NCI-H2107 treated with DMSO at 0.1 percent for 48 hours (cell line): Measurements from ENCODE around the gene PPM1H.
A peak's percentile ranks its signal among the peaks of the same experiment; 100 is the strongest.

Experiments used
- DNase-seq: peaks from one replicate; lab custom pipeline; 2025; ENCODE audit not compliant: unreplicated experiment; lab: John Stamatoyannopoulos, UW

PPM1H gene

DNA sequence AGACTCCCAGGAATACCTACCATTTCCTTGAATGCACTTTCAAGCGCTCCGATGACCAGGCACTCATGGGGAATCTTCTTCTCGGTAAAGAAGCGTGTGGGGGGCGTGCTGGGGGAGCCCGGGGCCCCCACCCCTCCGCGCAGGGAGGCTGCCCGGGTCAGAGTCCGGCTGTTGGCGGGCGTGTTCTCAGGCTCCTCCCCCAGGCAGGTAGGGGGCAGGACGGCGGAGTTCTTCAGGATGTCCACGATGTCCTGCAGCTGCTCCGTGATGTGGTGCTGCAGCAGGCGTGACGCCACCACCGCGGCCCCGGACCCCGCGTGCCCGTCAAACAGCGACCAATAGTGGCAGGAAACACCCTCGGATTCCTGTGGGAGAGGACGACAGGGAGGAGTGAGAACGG, 133.2 kb downstream of the PPM1H start:
- no peak for DNase-seq

GRCh38 chr12:62800707-62801400, 134.1 kb downstream of the PPM1H start:
- DNase-seq = no peak

DNA sequence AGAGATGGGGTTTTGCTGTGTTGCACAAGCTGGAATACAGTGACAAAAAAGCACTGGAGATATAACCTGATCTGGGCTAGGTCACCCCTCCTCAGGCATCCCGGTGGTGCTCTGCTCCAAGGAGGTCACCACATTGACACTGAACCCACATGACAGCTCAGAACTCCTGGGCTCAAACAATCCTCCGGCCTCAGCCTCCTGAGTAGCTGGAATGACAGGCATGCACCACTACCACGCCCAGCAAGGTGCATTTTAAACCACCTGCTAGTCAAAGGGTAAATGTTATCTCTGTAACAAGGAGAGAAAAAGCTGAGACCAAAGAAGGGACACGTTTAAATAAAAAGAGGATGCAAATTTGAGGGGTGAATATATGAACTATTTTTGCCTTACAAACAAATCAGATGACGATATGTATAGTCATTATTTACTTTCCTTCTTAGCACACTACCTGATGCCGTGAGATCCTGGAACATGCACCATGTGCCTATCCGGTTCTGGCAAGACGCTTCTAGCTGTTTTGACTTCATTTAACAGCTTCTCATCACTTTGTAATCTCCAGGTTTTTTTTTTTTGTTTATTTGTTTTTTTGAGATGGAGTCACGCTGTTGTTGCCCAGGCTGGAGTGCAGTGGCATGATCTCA, 135.1 kb downstream of the PPM1H start:
- DNase-seq = no peak

- DNase-seq = peak; percentile 71
Observed at GRCh38 chr12:62799126-62799736, 135.7 kb downstream of the PPM1H start.

GRCh38 chr12:62794218-62794583, 140.7 kb downstream of the PPM1H start:
- DNase-seq = no peak

DNA sequence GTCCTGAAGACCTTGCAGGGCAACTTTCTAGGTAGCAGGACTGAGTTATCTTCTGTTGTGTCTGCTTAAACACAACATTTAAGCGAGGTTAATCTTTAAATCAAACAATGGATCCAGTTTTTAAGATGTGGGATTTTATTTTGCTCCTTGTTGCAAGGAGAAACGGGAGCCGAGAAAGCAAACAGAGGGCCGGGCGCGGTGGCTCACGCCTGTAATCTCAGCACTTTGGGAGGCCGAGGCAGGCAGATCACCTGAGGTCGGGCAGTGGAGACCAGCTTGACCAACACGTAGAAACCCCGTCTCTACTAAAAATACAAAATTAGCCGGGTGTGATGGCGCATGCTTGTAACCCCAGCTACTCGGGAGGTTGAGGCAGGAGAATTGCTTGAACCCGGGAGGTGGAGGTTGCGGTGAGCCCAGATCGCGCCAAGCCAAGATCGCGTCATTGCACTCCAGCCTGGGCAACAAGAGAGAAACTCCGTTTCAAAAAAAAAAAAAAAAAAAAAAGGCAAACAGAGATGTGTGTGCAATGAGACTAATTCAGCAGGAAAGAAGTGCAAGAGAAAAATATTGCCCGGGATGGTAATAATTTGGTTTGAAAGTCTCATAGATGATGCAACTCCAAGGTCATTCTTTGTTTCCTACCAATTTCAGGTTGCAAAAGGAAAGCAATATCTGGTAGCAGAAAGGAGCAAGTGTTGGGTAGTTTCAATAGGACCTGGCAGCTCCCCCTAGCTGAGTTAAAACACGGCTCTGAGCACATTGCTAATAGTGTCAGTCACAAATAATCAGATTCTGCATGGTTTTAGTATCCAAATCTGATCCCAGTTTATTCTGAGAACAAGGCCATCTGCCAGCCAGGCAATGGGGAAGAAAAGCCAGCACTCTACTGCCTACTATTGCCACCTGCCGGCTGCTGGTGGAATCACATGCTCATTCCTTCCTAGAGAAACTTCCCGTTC, 141.4 kb downstream of the PPM1H start:
- peak; percentile 84 for DNase-seq

DNA sequence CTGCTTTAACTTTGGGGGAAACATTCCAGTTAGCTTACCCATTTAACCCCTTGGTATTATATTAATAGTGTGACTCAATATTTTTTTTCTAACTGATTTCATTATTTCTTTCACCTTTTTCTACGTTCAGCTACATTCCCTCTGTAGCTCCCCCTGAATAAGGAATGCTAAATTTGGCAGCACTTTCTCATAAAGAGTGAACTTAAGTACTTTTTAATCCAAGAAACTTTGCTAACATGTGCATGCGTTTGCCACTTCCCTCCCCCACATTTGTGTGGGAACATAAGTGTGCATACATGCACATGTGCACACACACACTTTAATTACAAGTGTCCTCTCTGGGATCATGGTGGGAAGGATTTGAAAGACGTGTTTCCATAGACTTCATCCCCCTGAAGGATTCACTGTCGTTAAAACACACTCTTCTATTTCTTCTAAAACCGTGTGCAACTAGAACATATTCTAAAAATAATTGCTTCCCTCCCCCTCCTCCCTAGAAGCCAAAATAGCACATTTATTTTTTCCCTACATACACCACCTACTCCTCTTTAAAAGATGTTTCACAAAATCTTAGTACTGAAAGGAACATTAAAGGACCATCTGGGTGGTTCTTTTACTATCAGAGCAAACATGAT, 142.6 kb downstream of the PPM1H start:
- no peak for DNase-seq

DNA sequence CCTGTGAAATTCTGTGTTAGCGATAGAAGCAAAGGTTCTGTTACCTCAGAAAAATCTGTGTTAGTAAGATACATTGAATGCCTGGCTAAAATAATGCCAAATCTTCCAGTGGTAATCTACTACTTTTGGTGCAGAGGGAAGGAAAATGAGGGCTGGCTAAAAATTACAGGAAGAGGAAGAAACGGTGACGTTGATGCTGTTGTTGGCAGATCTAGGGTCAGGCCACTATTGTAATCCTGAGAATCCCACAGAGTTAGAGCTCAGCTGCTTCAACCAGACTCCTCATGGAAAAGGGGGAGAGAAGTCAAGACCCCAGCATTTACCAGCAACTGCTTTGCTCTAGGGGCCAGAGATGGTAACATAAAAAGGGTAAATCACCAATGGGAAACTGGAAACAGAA, 145.1 kb downstream of the PPM1H start:
- DNase-seq = no peak

DNA sequence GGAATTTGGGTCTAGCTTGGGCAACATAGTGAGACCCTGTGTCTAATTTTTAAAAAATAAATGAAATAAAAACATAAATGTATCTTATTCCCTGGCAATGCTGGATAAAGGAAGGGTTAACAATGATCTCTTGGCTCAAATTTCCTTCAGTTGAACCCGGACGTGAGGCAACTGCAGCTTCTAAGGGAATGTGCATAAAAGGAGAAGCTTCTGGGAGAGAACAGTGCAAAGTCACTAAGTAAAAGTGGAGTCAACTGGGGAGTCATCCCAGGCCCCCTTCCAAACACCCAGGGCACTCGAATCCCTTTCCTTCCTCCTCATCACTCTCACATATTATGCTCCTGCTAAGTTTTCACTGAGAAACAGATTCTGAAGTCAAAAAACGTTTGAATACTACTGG, 147.3 kb downstream of the PPM1H start:
- no peak for DNase-seq

- DNase-seq = no peak
Observed at GRCh38 chr12:62787023-62787422, 147.9 kb downstream of the PPM1H start.

GRCh38 chr12:62785941-62786559, 148.9 kb downstream of the PPM1H start:
- no peak for DNase-seq

- no peak for DNase-seq
Observed at GRCh38 chr12:62784576-62784975, 150.4 kb downstream of the PPM1H start.

GRCh38 chr12:62783881-62784280, 151.1 kb downstream of the PPM1H start:
- no peak for DNase-seq

- no peak for DNase-seq
Observed at GRCh38 chr12:62781136-62781880, 153.6 kb downstream of the PPM1H start.

DNA sequence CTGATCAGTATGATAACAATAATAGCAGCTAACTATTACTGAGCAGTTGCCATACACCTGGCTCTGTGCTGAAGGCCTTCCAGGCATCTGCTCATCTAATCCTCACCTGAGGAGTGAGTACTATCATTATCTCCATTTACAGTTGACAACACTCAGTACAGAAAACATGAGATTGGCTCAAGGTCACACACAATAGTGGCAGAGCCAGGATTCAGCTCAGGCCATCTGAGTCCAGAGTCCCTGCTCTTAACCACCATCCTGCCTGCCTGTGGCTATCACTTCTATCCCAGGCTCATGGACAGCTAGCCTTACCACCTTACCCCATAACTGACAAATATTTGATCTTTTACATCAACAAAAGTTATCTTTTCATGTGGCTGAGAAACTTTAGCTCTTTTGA, 155.5 kb downstream of the PPM1H start:
- no peak for DNase-seq

DNA sequence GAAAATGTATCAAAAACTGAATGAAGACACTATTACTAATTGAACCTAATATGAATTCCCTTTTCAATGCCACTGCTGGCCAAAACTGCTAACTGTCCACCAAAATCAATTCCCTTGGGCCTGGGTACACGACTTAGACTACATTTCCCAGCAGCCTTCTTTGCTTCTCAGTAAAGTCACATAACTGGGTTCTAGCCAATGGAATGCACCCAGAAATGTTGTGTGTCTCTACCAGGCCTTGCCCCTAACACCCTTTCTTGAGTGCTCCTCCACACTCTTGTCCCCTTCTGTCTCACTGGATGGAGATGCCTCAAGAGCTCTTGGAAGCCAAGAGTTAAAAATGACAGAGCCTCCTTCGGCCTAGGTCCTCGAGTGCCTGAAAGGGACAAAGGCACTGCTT, 156.8 kb downstream of the PPM1H start:
- no peak for DNase-seq

GRCh38 chr12:62776997-62777396, 158.0 kb downstream of the PPM1H start:
- DNase-seq = no peak

DNA sequence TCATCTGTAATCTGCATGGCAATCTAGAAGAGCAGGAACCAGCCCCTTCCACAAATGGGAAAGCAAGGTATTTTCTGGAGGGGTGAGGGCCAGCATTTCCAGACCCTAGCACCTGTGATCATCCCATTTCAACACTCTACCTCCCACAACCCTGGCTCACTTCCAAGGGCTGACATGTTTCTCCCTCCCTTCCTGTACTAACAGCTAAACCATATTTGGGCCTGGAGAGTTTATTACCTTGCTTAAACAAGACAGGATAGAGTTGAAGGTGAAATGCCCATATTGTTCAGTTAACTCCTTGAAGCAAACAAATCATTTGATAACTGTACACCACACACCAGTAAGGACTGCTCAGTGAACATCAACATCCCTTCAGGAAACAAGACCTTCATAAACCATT, 158.4 kb downstream of the PPM1H start:
- no peak for DNase-seq

GRCh38 chr12:62774794-62775193, 160.2 kb downstream of the PPM1H start:
- DNase-seq = no peak

DNA sequence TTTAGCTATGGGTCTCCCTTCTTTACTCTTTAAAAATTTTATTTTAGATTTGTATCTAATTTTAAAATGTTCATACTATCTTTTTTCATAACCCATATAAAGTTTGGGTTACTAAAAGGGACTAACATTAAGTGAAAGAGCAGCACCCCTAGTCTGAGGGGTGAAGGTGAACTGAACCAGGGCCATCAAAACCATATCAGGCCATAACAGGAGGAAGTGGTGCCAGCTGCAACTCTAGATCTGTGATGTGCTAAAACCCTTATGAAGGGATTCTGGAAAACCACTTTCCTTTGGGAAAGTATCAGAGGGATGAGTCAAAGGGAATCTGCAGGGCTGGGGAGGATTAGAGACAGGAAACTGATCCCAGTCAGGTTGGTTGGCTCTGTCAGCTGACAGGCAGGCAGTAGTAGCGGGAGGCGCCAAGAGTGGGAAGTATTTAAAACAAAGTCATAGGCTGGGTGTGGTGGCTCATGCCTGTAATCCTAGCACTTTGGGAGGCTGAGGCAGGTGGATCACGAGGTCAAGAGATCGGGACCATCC, 162.5 kb downstream of the PPM1H start:
- DNase-seq = no peak
